HepG2 (cell line): ENCODE results near the gene MTREX.

Experiments
- POLR2A ChIP-seq, 2 experiments: IDR thresholded peaks; 2 replicates each; pipeline ENCODE4 v1.6.1; 2011; ENCODE audit warnings: low read depth in 2 of 2, low read length in 2 of 2, mild to moderate bottlenecking in 1 of 2, moderate library complexity in 1 of 2; ENCODE audit not compliant: insufficient read depth in 1 of 2
- ZNF121 ChIP-seq: sonication (generic); formaldehyde crosslinking; IDR thresholded peaks from 2 replicates; pipeline ENCODE4 v1.5.0; 2020; ENCODE audit warnings: mild to moderate bottlenecking, missing genetic modification reagents
- ZNF737 ChIP-seq: sonication (generic); formaldehyde crosslinking; IDR thresholded peaks from 2 replicates; pipeline ENCODE4 v1.5.0; 2020; ENCODE audit warnings: missing genetic modification reagents, mild to moderate bottlenecking, borderline replicate concordance

DNA sequence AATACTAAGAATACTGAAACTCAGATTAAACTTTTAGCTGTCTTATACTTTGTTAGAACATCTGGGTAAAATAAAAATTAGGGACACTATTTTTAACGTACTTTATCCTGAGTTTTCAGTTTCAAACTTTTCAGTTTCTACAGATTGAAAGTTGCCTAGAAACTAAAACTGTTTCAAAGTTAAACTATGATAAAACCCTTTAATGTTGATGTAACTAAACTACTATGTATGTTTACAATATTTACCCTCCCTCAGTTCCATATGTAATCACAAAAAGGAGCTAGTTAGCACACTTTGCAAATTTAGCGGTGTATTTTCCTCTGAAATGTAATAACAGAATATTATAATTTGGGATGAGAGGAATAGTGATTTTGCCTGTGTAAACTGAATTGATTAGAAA is 105.9 kb downstream of the MTREX start:
- TF ChIP-seq ZNF737 (CRISPR knock-in tag) (no peak), POLR2A (IDR thresholded peaks at IDR 0.05; ENCODE audit: insufficient read depth in 1 of 2, low read depth in 2 of 2, low read length in 2 of 2) (no peak), ZNF121 (CRISPR knock-in tag) (no peak)
